Neural cell (in vitro differentiated cells): Measurements from ENCODE around the gene LRRC18. TPM values are rescaled to one million over a fixed set of nuclear protein-coding genes. Genes with fewer than 3 reads are reported as not detected.

Source experiments
- H2AFZ ChIP-seq: fragments of 200-600, 300-800 bp; sonication (generic), shearing (Covaris generic); 2 replicates; pipeline ENCODE4 v1.6.0; 2014; ENCODE audit warnings: low read depth, mild to moderate bottlenecking, antibody characterized with exemption, low read length, moderate library complexity
- H3F3A ChIP-seq: fragments of 200-600 bp; shearing (Covaris generic); 2 replicates; pipeline ENCODE4 v1.6.1; 2016; ENCODE audit warnings: mild to moderate bottlenecking, moderate library complexity, mixed read lengths, antibody characterized with exemption, low read length; ENCODE audit not compliant: insufficient read depth, poor library complexity, severe bottlenecking
- H3K27ac ChIP-seq: fragments of 200-600, 300-800 bp; sonication (generic), shearing (Covaris generic); 2 replicates; pipeline ENCODE4 v1.5.1; 2014; ENCODE audit warnings: mild to moderate bottlenecking, low read length, moderate library complexity
- H3K27me3 ChIP-seq: fragments of 300-800, 200-600 bp; sonication (generic), shearing (Covaris generic); 2 replicates; pipeline ENCODE4 v1.6.0; 2014; ENCODE audit warnings: mild to moderate bottlenecking, low read depth, low read length, moderate library complexity; ENCODE audit not compliant: insufficient read depth
- H3K36me3 ChIP-seq: fragments of 300-800, 200-600 bp; sonication (generic), shearing (Covaris generic); 2 replicates; pipeline ENCODE4 v1.5.1; 2014; ENCODE audit warnings: mild to moderate bottlenecking, antibody characterized with exemption, low read length, moderate library complexity; ENCODE audit not compliant: insufficient read depth
- H3K4me2 ChIP-seq: fragments of 300-800, 200-600 bp; sonication (generic), shearing (Covaris generic); 2 replicates; pipeline ENCODE4 v1.6.0; 2014; ENCODE audit warnings: mild to moderate bottlenecking, low read length
- H3K4me3 ChIP-seq: fragments of 300-800, 200-600 bp; sonication (generic), shearing (Covaris generic); 2 replicates; pipeline ENCODE4 v1.5.1; 2014; ENCODE audit warnings: mild to moderate bottlenecking, low read length, moderate library complexity
- H3K79me2 ChIP-seq: fragments of 200-600 bp; shearing (Covaris generic); replicated peaks from 2 replicates; pipeline ENCODE4 v1.6.0; 2014; ENCODE audit warnings: mild to moderate bottlenecking, low read length, moderate library complexity; ENCODE audit not compliant: insufficient read depth
- H3K9ac ChIP-seq: fragments of 300-800, 200-600 bp; sonication (generic), shearing (Covaris generic); 2 replicates; pipeline ENCODE4 v1.6.1; 2016; ENCODE audit warnings: mild to moderate bottlenecking, low read length, mixed read lengths
- H3K9me2 ChIP-seq: fragments of 200-600 bp; shearing (Covaris generic); 2 replicates; pipeline ENCODE4 v1.6.1; 2016; ENCODE audit warnings: mild to moderate bottlenecking, low read length, mixed read lengths; ENCODE audit not compliant: insufficient read depth
- H3K9me3 ChIP-seq: fragments of 200-600, 300-800 bp; sonication (generic), shearing (Covaris generic); 2 replicates; pipeline ENCODE4 v1.6.1; 2016; ENCODE audit warnings: mild to moderate bottlenecking, mixed run types, low read length, moderate library complexity, mixed read lengths
- H4K20me1 ChIP-seq: fragments of 200-600 bp; shearing (Covaris generic); 2 replicates; pipeline ENCODE4 v1.6.1; 2016; ENCODE audit warnings: mild to moderate bottlenecking, mixed run types; ENCODE audit not compliant: insufficient read depth
- EZH2 ChIP-seq: fragments of 200-600, 300-800 bp; shearing (Covaris generic), sonication (generic); IDR thresholded peaks from 2 replicates; pipeline ENCODE4 v1.6.1; 2014; ENCODE audit warnings: antibody characterized with exemption, low read length, borderline replicate concordance, mild to moderate bottlenecking; ENCODE audit not compliant: insufficient read depth, poor library complexity, severe bottlenecking
- MXI1 ChIP-seq: fragments of 450-650 bp; conservative IDR thresholded peaks from 2 replicates; pipeline ENCODE4 v1.6.1; 2014; ENCODE audit warnings: antibody characterized with exemption, mild to moderate bottlenecking; ENCODE audit not compliant: poor library complexity, severe bottlenecking
- POLR2AphosphoS5 ChIP-seq: IDR thresholded peaks from 2 replicates; pipeline ENCODE4 v1.6.1; 2012
- SMC3 ChIP-seq: fragments of 450-650 bp; conservative IDR thresholded peaks from 2 replicates; pipeline ENCODE4 v1.6.1; 2014; ENCODE audit warnings: antibody characterized with exemption, mild to moderate bottlenecking, moderate library complexity; ENCODE audit not compliant: poor library complexity
- TAF1 ChIP-seq: IDR thresholded peaks from 2 replicates; pipeline ENCODE4 v1.6.1; 2012; ENCODE audit warnings: low read depth
- polyA plus RNA-seq: library from polyadenylated mRNA; depleted of rRNA; stranded (reverse); fragments of >200 nt; gene quantifications from 2 replicates; pipeline ENCODE4 v1.2.3, GENCODE V29; 2014
- TF ChIP-seq, protein P1 (sequence below): IDR thresholded peaks from 2 replicates; pipeline ENCODE4 v1.6.1; 2012; ENCODE audit warnings: borderline replicate concordance
- TF ChIP-seq, protein P2 (sequence below): fragments of 450-650 bp; IDR thresholded peaks from 2 replicates; pipeline ENCODE4 v1.5.1; 2014; ENCODE audit warnings: antibody characterized with exemption, mild to moderate bottlenecking, moderate library complexity; ENCODE audit not compliant: poor library complexity, severe bottlenecking

LRRC18 gene
- polyA plus RNA-seq, 1 donor from 2014 or later: not detected

DNA sequence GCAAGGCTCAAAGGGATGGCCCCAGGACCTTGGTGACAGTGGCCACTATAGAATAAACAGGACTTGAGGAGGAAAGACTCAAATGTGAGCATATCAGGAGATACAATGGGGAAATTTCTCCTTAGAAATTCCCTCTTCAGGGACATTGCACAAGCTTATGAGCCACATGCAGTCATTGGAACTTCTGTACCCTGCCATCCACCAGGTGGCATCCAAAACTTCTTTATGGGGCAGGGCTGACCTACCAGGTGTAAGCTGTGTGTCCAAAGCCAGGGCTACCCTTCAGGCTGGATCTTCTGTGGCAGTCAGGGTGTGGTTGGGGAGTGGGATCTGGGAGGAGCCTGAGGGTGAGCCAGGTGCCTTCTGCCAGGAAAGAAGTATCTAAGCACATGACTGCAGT is 36.6 kb upstream of the LRRC18 start:
- no peaks in the 10 kb centered on the region for H3K36me3 ChIP-seq
- TF ChIP-seq, protein P1, sequence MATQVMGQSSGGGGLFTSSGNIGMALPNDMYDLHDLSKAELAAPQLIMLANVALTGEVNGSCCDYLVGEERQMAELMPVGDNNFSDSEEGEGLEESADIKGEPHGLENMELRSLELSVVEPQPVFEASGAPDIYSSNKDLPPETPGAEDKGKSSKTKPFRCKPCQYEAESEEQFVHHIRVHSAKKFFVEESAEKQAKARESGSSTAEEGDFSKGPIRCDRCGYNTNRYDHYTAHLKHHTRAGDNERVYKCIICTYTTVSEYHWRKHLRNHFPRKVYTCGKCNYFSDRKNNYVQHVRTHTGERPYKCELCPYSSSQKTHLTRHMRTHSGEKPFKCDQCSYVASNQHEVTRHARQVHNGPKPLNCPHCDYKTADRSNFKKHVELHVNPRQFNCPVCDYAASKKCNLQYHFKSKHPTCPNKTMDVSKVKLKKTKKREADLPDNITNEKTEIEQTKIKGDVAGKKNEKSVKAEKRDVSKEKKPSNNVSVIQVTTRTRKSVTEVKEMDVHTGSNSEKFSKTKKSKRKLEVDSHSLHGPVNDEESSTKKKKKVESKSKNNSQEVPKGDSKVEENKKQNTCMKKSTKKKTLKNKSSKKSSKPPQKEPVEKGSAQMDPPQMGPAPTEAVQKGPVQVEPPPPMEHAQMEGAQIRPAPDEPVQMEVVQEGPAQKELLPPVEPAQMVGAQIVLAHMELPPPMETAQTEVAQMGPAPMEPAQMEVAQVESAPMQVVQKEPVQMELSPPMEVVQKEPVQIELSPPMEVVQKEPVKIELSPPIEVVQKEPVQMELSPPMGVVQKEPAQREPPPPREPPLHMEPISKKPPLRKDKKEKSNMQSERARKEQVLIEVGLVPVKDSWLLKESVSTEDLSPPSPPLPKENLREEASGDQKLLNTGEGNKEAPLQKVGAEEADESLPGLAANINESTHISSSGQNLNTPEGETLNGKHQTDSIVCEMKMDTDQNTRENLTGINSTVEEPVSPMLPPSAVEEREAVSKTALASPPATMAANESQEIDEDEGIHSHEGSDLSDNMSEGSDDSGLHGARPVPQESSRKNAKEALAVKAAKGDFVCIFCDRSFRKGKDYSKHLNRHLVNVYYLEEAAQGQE: no peak
- TF ChIP-seq SMC3: peak; percentile 43
- TF ChIP-seq, protein P2, sequence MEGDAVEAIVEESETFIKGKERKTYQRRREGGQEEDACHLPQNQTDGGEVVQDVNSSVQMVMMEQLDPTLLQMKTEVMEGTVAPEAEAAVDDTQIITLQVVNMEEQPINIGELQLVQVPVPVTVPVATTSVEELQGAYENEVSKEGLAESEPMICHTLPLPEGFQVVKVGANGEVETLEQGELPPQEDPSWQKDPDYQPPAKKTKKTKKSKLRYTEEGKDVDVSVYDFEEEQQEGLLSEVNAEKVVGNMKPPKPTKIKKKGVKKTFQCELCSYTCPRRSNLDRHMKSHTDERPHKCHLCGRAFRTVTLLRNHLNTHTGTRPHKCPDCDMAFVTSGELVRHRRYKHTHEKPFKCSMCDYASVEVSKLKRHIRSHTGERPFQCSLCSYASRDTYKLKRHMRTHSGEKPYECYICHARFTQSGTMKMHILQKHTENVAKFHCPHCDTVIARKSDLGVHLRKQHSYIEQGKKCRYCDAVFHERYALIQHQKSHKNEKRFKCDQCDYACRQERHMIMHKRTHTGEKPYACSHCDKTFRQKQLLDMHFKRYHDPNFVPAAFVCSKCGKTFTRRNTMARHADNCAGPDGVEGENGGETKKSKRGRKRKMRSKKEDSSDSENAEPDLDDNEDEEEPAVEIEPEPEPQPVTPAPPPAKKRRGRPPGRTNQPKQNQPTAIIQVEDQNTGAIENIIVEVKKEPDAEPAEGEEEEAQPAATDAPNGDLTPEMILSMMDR: peak; percentile 27
- H3K4me3 ChIP-seq: no peak overlapping the region
- no peak overlapping the region for H3K27ac ChIP-seq
- no peak overlapping the region for H3K9ac ChIP-seq
- no peaks in the 10 kb centered on the region for H3K27me3 ChIP-seq
- H3K4me2 ChIP-seq: no peak overlapping the region
- no peaks in the 10 kb centered on the region for H3K79me2 ChIP-seq
- H3F3A ChIP-seq: no peaks in the 10 kb centered on the region
- no peaks in the 10 kb centered on the region for H3K9me2 ChIP-seq
- no peaks in the 10 kb centered on the region for H3K9me3 ChIP-seq
- H2AFZ ChIP-seq: no peak overlapping the region
- H4K20me1 ChIP-seq: no peaks in the 10 kb centered on the region

DNA sequence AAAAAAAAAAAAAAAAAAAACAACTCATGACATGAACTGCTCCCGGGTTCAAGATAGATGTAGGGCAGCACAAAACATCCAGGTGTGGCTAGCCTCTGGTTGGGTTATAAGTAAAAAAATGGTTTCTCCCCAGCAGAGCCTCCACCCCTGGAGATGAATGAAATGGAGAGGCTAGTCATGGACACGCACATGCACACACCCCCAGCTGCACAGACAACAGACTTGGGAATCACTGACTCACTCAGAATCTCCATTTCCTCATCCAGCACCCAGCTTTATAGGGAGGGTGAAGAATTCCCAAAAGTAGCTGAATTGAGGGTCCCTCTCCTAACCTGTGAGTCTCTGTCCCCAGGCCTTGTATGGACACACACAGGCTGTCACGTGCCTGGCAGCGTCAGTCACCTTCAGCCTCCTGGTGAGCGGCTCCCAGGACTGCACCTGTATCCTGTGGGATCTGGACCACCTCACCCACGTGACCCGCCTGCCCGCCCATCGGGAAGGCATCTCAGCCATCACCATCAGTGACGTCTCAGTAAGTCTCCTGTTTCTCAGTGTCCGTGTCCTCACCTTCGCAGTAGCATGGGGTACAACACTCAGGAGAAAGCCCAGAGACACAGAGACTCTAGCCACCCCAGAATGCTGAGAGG is 35.0 kb upstream of the LRRC18 start:
- no peaks in the 10 kb centered on the region for H3K27me3 ChIP-seq
- H3K9ac ChIP-seq: no peak overlapping the region
- no peaks in the 10 kb centered on the region for H3K79me2 ChIP-seq
- H3K36me3 ChIP-seq: no peaks in the 10 kb centered on the region
- no peaks in the 10 kb centered on the region for H3F3A ChIP-seq
- H3K4me2 ChIP-seq: no peak overlapping the region
- TF ChIP-seq TAF1: no peak
- no peak for TF ChIP-seq EZH2
- no peak for TF ChIP-seq MXI1
- TF ChIP-seq POLR2AphosphoS5: no peak
- TF ChIP-seq, protein P1: no peak
- TF ChIP-seq, protein P2: no peak
- TF ChIP-seq SMC3: no peak
- no peaks in the 10 kb centered on the region for H4K20me1 ChIP-seq
- no peak overlapping the region for H3K4me3 ChIP-seq
- H3K9me3 ChIP-seq: no peaks in the 10 kb centered on the region
- H3K9me2 ChIP-seq: no peaks in the 10 kb centered on the region
- H2AFZ ChIP-seq: no peak overlapping the region
- no peak overlapping the region for H3K27ac ChIP-seq
